Measurements from ENCODE around the gene GOLGA6L24. TPM values are rescaled to one million over a fixed set of nuclear protein-coding genes. Genes with fewer than 3 reads are reported as not detected.
"Not testable (repeated sequence)": the region's sequence is repeated elsewhere in the genome, so short reads cannot be mapped to it uniquely, and the experiment has no call there.

Gene GOLGA6L24, protein sequence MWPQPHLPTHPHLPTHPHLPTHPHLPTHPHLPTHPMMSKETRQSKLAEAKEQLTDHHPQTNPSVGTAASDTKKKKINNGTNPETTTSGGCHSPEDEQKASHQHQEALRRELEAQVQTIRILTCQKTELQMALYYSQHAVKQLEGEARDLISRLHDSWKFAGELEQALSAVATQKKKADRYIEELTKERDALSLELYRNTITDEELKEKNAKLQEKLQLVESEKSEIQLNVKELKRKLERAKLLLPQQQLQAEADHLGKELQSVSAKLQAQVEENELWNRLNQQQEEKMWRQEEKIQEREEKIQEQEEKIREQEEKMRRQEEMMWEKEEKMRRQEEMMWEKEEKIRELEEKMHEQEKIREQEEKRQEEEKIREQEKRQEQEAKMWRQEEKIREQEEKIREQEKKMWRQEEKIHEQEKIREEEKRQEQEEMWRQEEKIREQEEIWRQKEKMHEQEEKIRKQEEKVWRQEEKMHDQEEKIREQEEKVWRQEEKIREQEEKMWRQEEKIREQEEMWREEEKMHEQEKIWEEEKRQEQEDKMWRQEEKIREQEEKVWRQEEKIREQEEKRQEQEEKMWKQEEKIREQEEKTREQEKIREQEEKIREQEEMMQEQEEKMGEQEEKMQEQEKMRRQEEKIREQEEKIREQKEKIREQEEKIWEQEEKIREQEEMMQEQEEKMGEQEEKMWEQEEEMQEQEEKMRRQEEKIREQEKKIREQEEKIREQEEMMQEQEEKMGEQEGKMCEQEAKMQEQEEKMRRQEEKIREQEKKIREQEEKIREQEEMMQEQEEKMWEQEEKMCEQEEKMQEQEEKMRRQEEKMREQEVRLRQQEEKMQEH
- total RNA-seq: not detected

DNA sequence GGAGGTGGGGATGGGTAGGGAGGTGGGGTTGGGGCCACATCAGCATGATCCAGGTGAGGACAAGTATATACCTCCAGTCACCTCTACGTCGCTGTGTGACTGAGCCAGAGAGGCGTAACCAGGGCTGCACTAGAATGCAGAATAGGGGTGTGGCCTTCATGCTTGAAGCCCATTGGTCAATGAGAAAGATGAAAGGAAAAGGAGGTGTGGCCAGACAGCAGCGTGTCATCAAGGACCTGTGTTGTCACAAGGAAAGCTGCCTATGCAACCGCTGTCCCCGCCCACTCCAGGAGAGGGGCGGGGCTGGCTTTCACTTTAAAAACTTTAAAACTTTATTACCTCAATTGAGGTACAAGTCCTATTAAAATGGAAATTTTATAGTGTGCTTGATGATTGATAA lies at the start of gene GOLGA6L24:
Gene GOLGA6L24, minus strand, starts transcription at position 101 of the 400 bp plus-strand sequence. Its CDS starts 61 bp downstream, at position 40.
- TF ChIP-seq, protein P1, sequence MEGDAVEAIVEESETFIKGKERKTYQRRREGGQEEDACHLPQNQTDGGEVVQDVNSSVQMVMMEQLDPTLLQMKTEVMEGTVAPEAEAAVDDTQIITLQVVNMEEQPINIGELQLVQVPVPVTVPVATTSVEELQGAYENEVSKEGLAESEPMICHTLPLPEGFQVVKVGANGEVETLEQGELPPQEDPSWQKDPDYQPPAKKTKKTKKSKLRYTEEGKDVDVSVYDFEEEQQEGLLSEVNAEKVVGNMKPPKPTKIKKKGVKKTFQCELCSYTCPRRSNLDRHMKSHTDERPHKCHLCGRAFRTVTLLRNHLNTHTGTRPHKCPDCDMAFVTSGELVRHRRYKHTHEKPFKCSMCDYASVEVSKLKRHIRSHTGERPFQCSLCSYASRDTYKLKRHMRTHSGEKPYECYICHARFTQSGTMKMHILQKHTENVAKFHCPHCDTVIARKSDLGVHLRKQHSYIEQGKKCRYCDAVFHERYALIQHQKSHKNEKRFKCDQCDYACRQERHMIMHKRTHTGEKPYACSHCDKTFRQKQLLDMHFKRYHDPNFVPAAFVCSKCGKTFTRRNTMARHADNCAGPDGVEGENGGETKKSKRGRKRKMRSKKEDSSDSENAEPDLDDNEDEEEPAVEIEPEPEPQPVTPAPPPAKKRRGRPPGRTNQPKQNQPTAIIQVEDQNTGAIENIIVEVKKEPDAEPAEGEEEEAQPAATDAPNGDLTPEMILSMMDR (IDR thresholded peaks at IDR 0.05; ENCODE audit: low read depth): not testable (repeated sequence)

DNA sequence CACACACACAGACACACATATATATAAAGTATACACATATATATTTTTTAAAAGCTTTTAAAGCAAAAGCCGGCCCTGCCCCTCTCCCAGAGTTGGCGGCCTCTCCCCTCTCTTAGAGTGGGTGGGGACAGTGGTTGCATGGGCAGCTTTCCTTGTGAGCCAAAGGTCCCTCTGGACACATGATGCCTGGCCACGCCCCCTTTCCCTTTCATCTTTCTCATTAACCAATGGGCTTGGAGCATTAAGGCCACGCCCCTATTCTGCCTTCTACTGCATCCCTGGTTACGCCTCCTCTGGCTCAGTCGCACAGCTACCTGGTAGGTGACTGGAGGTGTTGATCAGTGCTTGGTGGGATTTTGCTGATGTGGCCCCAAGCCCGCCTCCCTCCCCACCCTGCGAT lies 20.5 kb upstream of the GOLGA6L24 start, which contains the start of gene GOLGA8F:
Gene GOLGA8F, plus strand, starts transcription at position 301 of the 400 bp plus-strand sequence. Its CDS starts 98 bp downstream, at position 399.
- TF ChIP-seq, protein P1 (IDR thresholded peaks at IDR 0.05; ENCODE audit: low read depth): not testable (repeated sequence)

DNA sequence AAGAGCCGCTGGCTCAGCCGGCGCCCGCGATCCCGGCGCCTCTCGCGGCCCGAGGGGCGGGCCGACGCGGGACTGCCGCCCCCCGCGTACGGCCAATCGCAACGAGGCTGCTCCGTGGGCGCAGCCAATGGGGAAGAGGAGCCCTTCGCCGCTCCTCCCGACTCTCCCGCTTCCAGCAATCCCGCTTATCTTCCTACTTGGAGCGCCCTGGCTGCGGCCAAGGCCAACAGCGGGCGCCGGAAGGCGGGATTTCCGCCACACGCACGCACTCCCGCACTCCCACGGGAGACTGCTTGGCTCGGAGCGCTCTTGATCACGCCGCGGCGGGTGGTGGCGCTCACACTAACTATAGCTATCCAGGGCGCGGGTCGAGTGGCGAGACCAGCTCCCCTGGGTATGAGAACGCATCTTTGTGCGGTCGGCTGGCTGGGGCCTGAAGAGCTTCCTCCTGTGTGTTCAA lies 35.7 kb downstream of the GOLGA6L24 start, which contains the start of gene HERC2:
Gene HERC2, minus strand, starts transcription at position 51 of the 460 bp plus-strand sequence. CDS start 746 bp downstream, outside the sequence.
- TF ChIP-seq, protein P1 (IDR thresholded peaks at IDR 0.05; ENCODE audit: low read depth): not testable (repeated sequence)

Small RNA genes within 50 kb of the gene (small RNA-seq; reads per million reads assigned to genes)
- gene AC091304.5 (not detected), gene RN7SL238P (not detected)

Other genes starting within 250 kb of the GOLGA6L24 start
- gene HERC2, start 35.9 kb downstream of the GOLGA6L24 start, total RNA-seq: 10 to 100 TPM; 41.5 to 73.8 (median 50.7) TPM
- not detected for gene GOLGA8F, start 20.6 kb upstream of the GOLGA6L24 start, total RNA-seq
- gene GOLGA8G, start 174.9 kb upstream of the GOLGA6L24 start, total RNA-seq: not detected
- gene GOLGA6L25, start 195.5 kb upstream of the GOLGA6L24 start, total RNA-seq: not detected